Neural progenitor cell (in vitro differentiated cells): ENCODE measurements around the gene ZC3H4. TPM values are rescaled to one million over a fixed set of nuclear protein-coding genes. Genes with fewer than 3 reads are reported as not detected.
"Not testable (repeated sequence)": the region's sequence is repeated elsewhere in the genome, so short reads cannot be mapped to it uniquely, and the experiment has no call there.

Experiments used
- DNase-seq: peaks from one replicate; pipeline ENCODE4 v3.0.0-alpha.2; 2016; ENCODE audit warnings: low spot score
- H2AFZ ChIP-seq: fragments of 200-600 bp; sonication (generic); replicated peaks from 2 replicates; pipeline ENCODE4 v1.6.1; 2016; ENCODE audit warnings: antibody characterized with exemption
- H3F3A ChIP-seq: fragments of 200-600 bp; sonication (generic); 2 replicates; pipeline ENCODE4 v1.6.1; 2016; ENCODE audit warnings: antibody characterized with exemption, low read depth
- H3K27ac ChIP-seq: fragments of 200-600 bp; sonication (generic); 2 replicates; pipeline ENCODE4 v1.5.1; 2016; ENCODE audit warnings: mild to moderate bottlenecking
- H3K27me3 ChIP-seq: fragments of 200-600 bp; sonication (generic); 2 replicates; pipeline ENCODE4 v1.6.1; 2016; ENCODE audit warnings: mild to moderate bottlenecking, moderate library complexity
- H3K36me3 ChIP-seq: fragments of 200-600 bp; sonication (generic); 2 replicates; pipeline ENCODE4 v1.5.1; 2016
- H3K4me1 ChIP-seq: fragments of 200-600 bp; sonication (generic); 2 replicates; pipeline ENCODE4 v1.6.1; 2016; ENCODE audit warnings: mixed run types
- H3K4me2 ChIP-seq: fragments of 200-600 bp; sonication (generic); 2 replicates; pipeline ENCODE4 v1.6.1; 2016
- H3K4me3 ChIP-seq: fragments of 200-600 bp; sonication (generic); 2 replicates; pipeline ENCODE4 v1.5.1; 2016
- H3K79me2 ChIP-seq: fragments of 200-600 bp; sonication (generic); 2 replicates; pipeline ENCODE4 v1.6.1; 2016; ENCODE audit warnings: low read depth
- H3K9ac ChIP-seq: fragments of 200-600 bp; sonication (generic); 2 replicates; pipeline ENCODE4 v1.6.1; 2016
- H3K9me3 ChIP-seq: fragments of 200-600 bp; sonication (generic); 2 replicates; pipeline ENCODE4 v1.5.1; 2016; ENCODE audit warnings: low read depth
- H4K20me1 ChIP-seq: fragments of 200-600 bp; sonication (generic); 2 replicates; pipeline ENCODE4 v1.6.1; 2016; ENCODE audit warnings: low read depth
- H3K27ac Mint-ChIP-seq: 3 replicates; pipeline ENCODE4 v1.8.0; 2021; ENCODE audit warnings: mixed read lengths
- H3K27me3 Mint-ChIP-seq: 2 replicates; pipeline ENCODE4 v1.8.0; 2022; ENCODE audit warnings: low read depth, mild to moderate bottlenecking, inconsistent platforms, moderate library complexity, mixed read lengths; ENCODE audit not compliant: insufficient read depth
- H3K36me3 Mint-ChIP-seq: 3 replicates; pipeline ENCODE4 v1.8.0; 2021; ENCODE audit warnings: mixed read lengths
- H3K4me1 Mint-ChIP-seq: 3 replicates; pipeline ENCODE4 v1.8.0; 2021; ENCODE audit warnings: mixed read lengths
- H3K4me3 Mint-ChIP-seq: 3 replicates; pipeline ENCODE4 v1.8.0; 2021; ENCODE audit warnings: mild to moderate bottlenecking, moderate library complexity, mixed read lengths
- H3K9me3 Mint-ChIP-seq: 3 replicates; pipeline ENCODE4 v1.8.0; 2020; ENCODE audit warnings: mixed read lengths
- CTCF ChIP-seq: fragments of 200-600 bp; sonication (generic); IDR thresholded peaks from 2 replicates; pipeline ENCODE4 v1.5.1; 2017; ENCODE audit warnings: antibody characterized with exemption, mild to moderate bottlenecking
- EZH2 ChIP-seq: fragments of 200-600 bp; sonication (generic); IDR thresholded peaks from 2 replicates; pipeline ENCODE4 v1.6.1; 2017; ENCODE audit warnings: antibody characterized with exemption, mild to moderate bottlenecking, moderate library complexity
- EZH2phosphoT487 ChIP-seq: fragments of 200-600 bp; sonication (generic); IDR thresholded peaks from 2 replicates; pipeline ENCODE4 v1.6.1; 2017; ENCODE audit warnings: antibody characterized with exemption
- total RNA-seq: library from RNA; depleted of rRNA; stranded (reverse); fragments of >200 nt; gene quantifications from 2 replicates; pipeline ENCODE4 v1.2.3, GENCODE V29; 2015; ENCODE audit warnings: low replicate concordance

The ZC3H4 gene
- total RNA-seq, 1 donor from 2014 or later: 19.1 TPM

GRCh38 chr19:47141695-47142094, 28.1 kb upstream of the ZC3H4 start:
- H3K79me2 ChIP-seq: peaks cover 100% of the 10 kb centered on the region
- peaks cover 97% of the 10 kb centered on the region for H4K20me1 ChIP-seq
- H3K4me3 Mint-ChIP-seq: no peak overlapping the region
- no peaks in the 10 kb centered on the region for H3K27me3 ChIP-seq
- peaks cover 2% of the 10 kb centered on the region for H3K27me3 Mint-ChIP-seq
- no peaks in the 10 kb centered on the region for H3K9me3 ChIP-seq
- no peak overlapping the region for H3K4me2 ChIP-seq
- no peaks in the 10 kb centered on the region for H3K4me1 ChIP-seq
- TF ChIP-seq EZH2phosphoT487 (no peak), EZH2 (no peak), CTCF (no peak)
- H3K27ac Mint-ChIP-seq: no peak overlapping the region
- no peak for DNase-seq
- no peak overlapping the region for H3K4me3 ChIP-seq
- peaks cover 29% of the 10 kb centered on the region for H3K36me3 Mint-ChIP-seq
- H3K36me3 ChIP-seq: peaks cover 10% of the 10 kb centered on the region
- H2AFZ ChIP-seq: no peak overlapping the region
- no peak overlapping the region for H3K27ac ChIP-seq
- peaks cover 8% of the 10 kb centered on the region for H3K4me1 Mint-ChIP-seq
- no peaks in the 10 kb centered on the region for H3K9me3 Mint-ChIP-seq
- no peaks in the 10 kb centered on the region for H3F3A ChIP-seq
- no peak overlapping the region for H3K9ac ChIP-seq

- H3K4me3 ChIP-seq, H3K9me3 Mint-ChIP-seq, H3K36me3 ChIP-seq, H3K27me3 Mint-ChIP-seq, H2AFZ ChIP-seq, H3K4me1 ChIP-seq, H3K4me3 Mint-ChIP-seq, H3K27ac ChIP-seq, H3K27ac Mint-ChIP-seq, H3K4me1 Mint-ChIP-seq, H3K4me2 ChIP-seq, DNase-seq, H3K9me3 ChIP-seq, H3F3A ChIP-seq, H3K9ac ChIP-seq, H3K27me3 ChIP-seq: not testable (repeated sequence)
- H3K36me3 Mint-ChIP-seq: peaks cover 28% of the 10 kb centered on the region
- peaks cover 100% of the 10 kb centered on the region for H3K79me2 ChIP-seq
- H4K20me1 ChIP-seq: peaks cover 97% of the 10 kb centered on the region
Observed at GRCh38 chr19:47141252-47141651, 27.7 kb upstream of the ZC3H4 start.

GRCh38 chr19:47135156-47135555, 21.6 kb upstream of the ZC3H4 start:
- Mint-ChIP-seq H3K4me1 (peaks cover 31% of the 10 kb centered on the region), H3K36me3 (peaks cover 42% of the 10 kb centered on the region), H3K27me3 (peaks cover 14% of the 10 kb centered on the region), H3K27ac (no peak overlapping the region), H3K9me3 (peaks cover 5% of the 10 kb centered on the region), H3K4me3 (no peak overlapping the region)
- no peak overlapping the region for H3K9ac ChIP-seq
- peaks cover 27% of the 10 kb centered on the region for H3K4me1 ChIP-seq
- no peaks in the 10 kb centered on the region for H3K36me3 ChIP-seq
- DNase-seq: no peak
- H3K4me2 ChIP-seq: peak overlapping the region; percentile 50
- H3K27me3 ChIP-seq: no peaks in the 10 kb centered on the region
- no peak overlapping the region for H3K4me3 ChIP-seq
- peaks cover 82% of the 10 kb centered on the region for H4K20me1 ChIP-seq
- TF ChIP-seq EZH2phosphoT487: no peak
- TF ChIP-seq EZH2: no peak
- no peak for TF ChIP-seq CTCF
- peaks cover 94% of the 10 kb centered on the region for H3K79me2 ChIP-seq
- H3K27ac ChIP-seq: no peak overlapping the region
- H2AFZ ChIP-seq: no peak overlapping the region
- peaks cover 6% of the 10 kb centered on the region for H3F3A ChIP-seq
- no peaks in the 10 kb centered on the region for H3K9me3 ChIP-seq

GRCh38 chr19:47134545-47134944, 21.0 kb upstream of the ZC3H4 start:
- H3K27ac Mint-ChIP-seq: peak overlapping the region; percentile 9
- H3K27me3 Mint-ChIP-seq: peaks cover 14% of the 10 kb centered on the region
- Histone ChIP-seq H3K4me3 (peak overlapping the region; percentile 10), H3K36me3 (no peaks in the 10 kb centered on the region), H3K27ac (no peak overlapping the region), H3K27me3 (no peaks in the 10 kb centered on the region), H2AFZ (no peak overlapping the region), H3K4me1 (peaks cover 27% of the 10 kb centered on the region), H3F3A (peaks cover 10% of the 10 kb centered on the region), H3K4me2 (peak overlapping the region; percentile 50), H4K20me1 (peaks cover 78% of the 10 kb centered on the region), H3K79me2 (peaks cover 88% of the 10 kb centered on the region), H3K9ac (peak overlapping the region; percentile 29), H3K9me3 (no peaks in the 10 kb centered on the region)
- no peak for DNase-seq
- peaks cover 5% of the 10 kb centered on the region for H3K9me3 Mint-ChIP-seq
- H3K4me1 Mint-ChIP-seq: peaks cover 31% of the 10 kb centered on the region
- H3K36me3 Mint-ChIP-seq: peaks cover 42% of the 10 kb centered on the region
- peak overlapping the region; percentile 44 for H3K4me3 Mint-ChIP-seq
- no peak for TF ChIP-seq CTCF
- TF ChIP-seq EZH2: no peak
- TF ChIP-seq EZH2phosphoT487: no peak
